OCI-LY7 (cell line): ENCODE measurements around the gene VRK3.

Experiments
- EZH2phosphoT487 ChIP-seq: fragments of 200-600 bp; sonication (generic); IDR thresholded peaks from 2 replicates; pipeline ENCODE4 v1.6.1; 2018; ENCODE audit warnings: low read depth, borderline replicate concordance, mild to moderate bottlenecking, mixed run types, antibody characterized with exemption, low read length, moderate library complexity, mixed read lengths
- TF ChIP-seq, protein P1 (sequence below): fragments of 200-600 bp; sonication (generic); conservative IDR thresholded peaks from 2 replicates; pipeline ENCODE4 v1.5.1; 2014; ENCODE audit warnings: mild to moderate bottlenecking, antibody characterized with exemption, low read length, moderate library complexity, mixed read lengths

DNA sequence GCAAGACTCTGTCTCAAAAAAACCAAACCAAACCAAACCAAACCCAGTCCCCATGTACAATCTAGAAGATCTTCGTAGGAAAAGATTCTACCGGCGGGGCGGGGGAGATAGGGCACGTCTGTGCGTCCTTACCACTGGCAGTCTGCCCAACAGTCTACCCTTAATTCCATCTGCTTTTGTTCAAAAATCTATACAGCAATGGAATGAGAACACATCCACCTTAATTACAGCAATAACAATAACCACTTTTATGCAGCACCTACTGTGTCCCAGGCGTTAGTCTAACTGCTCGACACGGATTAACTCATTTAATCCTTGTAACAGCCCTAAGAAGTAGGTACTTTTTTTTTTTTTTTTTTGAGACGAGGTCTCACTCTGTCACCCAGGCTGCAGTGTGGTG is 98.7 kb downstream of the VRK3 start:
- TF ChIP-seq, protein P1, sequence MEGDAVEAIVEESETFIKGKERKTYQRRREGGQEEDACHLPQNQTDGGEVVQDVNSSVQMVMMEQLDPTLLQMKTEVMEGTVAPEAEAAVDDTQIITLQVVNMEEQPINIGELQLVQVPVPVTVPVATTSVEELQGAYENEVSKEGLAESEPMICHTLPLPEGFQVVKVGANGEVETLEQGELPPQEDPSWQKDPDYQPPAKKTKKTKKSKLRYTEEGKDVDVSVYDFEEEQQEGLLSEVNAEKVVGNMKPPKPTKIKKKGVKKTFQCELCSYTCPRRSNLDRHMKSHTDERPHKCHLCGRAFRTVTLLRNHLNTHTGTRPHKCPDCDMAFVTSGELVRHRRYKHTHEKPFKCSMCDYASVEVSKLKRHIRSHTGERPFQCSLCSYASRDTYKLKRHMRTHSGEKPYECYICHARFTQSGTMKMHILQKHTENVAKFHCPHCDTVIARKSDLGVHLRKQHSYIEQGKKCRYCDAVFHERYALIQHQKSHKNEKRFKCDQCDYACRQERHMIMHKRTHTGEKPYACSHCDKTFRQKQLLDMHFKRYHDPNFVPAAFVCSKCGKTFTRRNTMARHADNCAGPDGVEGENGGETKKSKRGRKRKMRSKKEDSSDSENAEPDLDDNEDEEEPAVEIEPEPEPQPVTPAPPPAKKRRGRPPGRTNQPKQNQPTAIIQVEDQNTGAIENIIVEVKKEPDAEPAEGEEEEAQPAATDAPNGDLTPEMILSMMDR, result no peak
- no peak for TF ChIP-seq EZH2phosphoT487
